HG03139 (cell line): Measurements from ENCODE around the gene TEX35.
"Not testable (repeated sequence)": the region's sequence is repeated elsewhere in the genome, so short reads cannot be mapped to it uniquely, and the experiment has no call there.

Source experiments
- ATAC-seq: cut with Tn5 transposase; IDR thresholded peaks from one replicate; pipeline ENCODE4 v1.9.1; 2021; ENCODE audit not compliant: unreplicated experiment

Gene TEX35

GRCh38 chr1:178539291-178539690 is 26.4 kb downstream of the TEX35 start:
- no peak for ATAC-seq

- ATAC-seq, result no peak
Observed at GRCh38 chr1:178540204-178540603, 27.3 kb downstream of the TEX35 start.

- ATAC-seq, result no peak
Observed at GRCh38 chr1:178540646-178541045, 27.7 kb downstream of the TEX35 start.

GRCh38 chr1:178541379-178541778 is 28.5 kb downstream of the TEX35 start:
- ATAC-seq, result no peak

- peak; percentile 39 for ATAC-seq
Observed at GRCh38 chr1:178541829-178542553, 29.1 kb downstream of the TEX35 start.

- peak; percentile 62 for ATAC-seq
Observed at GRCh38 chr1:178542554-178543289, 29.8 kb downstream of the TEX35 start.

- ATAC-seq, result peak; percentile 30
Observed at GRCh38 chr1:178543290-178543607, 30.3 kb downstream of the TEX35 start.

- ATAC-seq, result no peak
Observed at GRCh38 chr1:178544531-178544930, 31.6 kb downstream of the TEX35 start.

- no peak for ATAC-seq
Observed at GRCh38 chr1:178548108-178548507, 35.2 kb downstream of the TEX35 start.

GRCh38 chr1:178551307-178551706 is 38.4 kb downstream of the TEX35 start:
- no peak for ATAC-seq

- no peak for ATAC-seq
Observed at GRCh38 chr1:178551940-178552339, 39.0 kb downstream of the TEX35 start.

- ATAC-seq, result no peak
Observed at GRCh38 chr1:178552856-178553255, 39.9 kb downstream of the TEX35 start.

GRCh38 chr1:178554351-178554750 is 41.4 kb downstream of the TEX35 start:
- ATAC-seq, result not testable (repeated sequence)

- not testable (repeated sequence) for ATAC-seq
Observed at GRCh38 chr1:178555613-178556012, 42.7 kb downstream of the TEX35 start.

GRCh38 chr1:178558816-178559215 is 45.9 kb downstream of the TEX35 start:
- not testable (repeated sequence) for ATAC-seq

- no peak for ATAC-seq
Observed at GRCh38 chr1:178560871-178561376, 48.0 kb downstream of the TEX35 start.

- no peak for ATAC-seq
Observed at GRCh38 chr1:178563099-178563820, 50.4 kb downstream of the TEX35 start.

GRCh38 chr1:178564086-178564782 is 51.3 kb downstream of the TEX35 start:
- ATAC-seq, result no peak

- no peak for ATAC-seq
Observed at GRCh38 chr1:178564783-178565180, 51.9 kb downstream of the TEX35 start.

GRCh38 chr1:178565586-178565985 is 52.7 kb downstream of the TEX35 start:
- ATAC-seq, result no peak

- ATAC-seq, result no peak
Observed at GRCh38 chr1:178566187-178566586, 53.3 kb downstream of the TEX35 start.
